Natural killer cell treated with Interleukin-12 subunit alpha and Interleukin-12 subunit beta and Interleukin-15 and Interleukin-18, amount 100 ng/mL, for 72 hours (primary cell): ENCODE measurements around the gene ACR. TPM values are rescaled to one million over a fixed set of nuclear protein-coding genes. Genes with fewer than 3 reads are reported as not detected.
A peak's percentile ranks its signal among the peaks of the same experiment; 100 is the strongest.

Experiments
- ATAC-seq, 2 donors: fragments of 150-1000 bp; cut with Tn5 transposase in 1 of 2; sonication (Bioruptor Pico), chemical (Tn5 transposase) in 1 of 2; 2 replicates each; pipeline ENCODE4 v1.10.0; 2021
- DNase-seq: peaks from one replicate; pipeline ENCODE4 v3.0.0; 2022; ENCODE audit warnings: low spot score
- H3K27ac Mint-ChIP-seq, 2 donors: 1 replicate in 1 of 2; 2 replicates in 1 of 2; pipeline ENCODE4 v1.8.0; 2022; ENCODE audit warnings: mixed read lengths in 2 of 2, mild to moderate bottlenecking in 1 of 2, moderate library complexity in 1 of 2
- H3K27me3 Mint-ChIP-seq, 2 donors: 1 replicate in 1 of 2; 2 replicates in 1 of 2; pipeline ENCODE4 v1.8.0; 2022; ENCODE audit warnings: mixed read lengths in 2 of 2
- H3K36me3 Mint-ChIP-seq: one replicate; pipeline ENCODE4 v1.8.0; 2022; ENCODE audit warnings: mixed read lengths
- H3K4me1 Mint-ChIP-seq, 2 donors: 1 replicate in 1 of 2; 2 replicates in 1 of 2; pipeline ENCODE4 v1.8.0; 2022; ENCODE audit warnings: low read depth in 2 of 2, mixed read lengths in 2 of 2, mild to moderate bottlenecking in 1 of 2
- H3K4me3 Mint-ChIP-seq: one replicate; pipeline ENCODE4 v1.8.0; 2022; ENCODE audit warnings: mixed read lengths
- H3K9me3 Mint-ChIP-seq: 2 replicates; pipeline ENCODE4 v1.8.0; 2022; ENCODE audit warnings: mixed read lengths
- total RNA-seq, 2 donors: library from RNA; stranded (reverse); gene quantifications; one replicate each; pipeline ENCODE4 v1.2.3, GENCODE V29; 2022

ACR gene
- total RNA-seq, 2 donors from 2014 or later, result not detected

DNA sequence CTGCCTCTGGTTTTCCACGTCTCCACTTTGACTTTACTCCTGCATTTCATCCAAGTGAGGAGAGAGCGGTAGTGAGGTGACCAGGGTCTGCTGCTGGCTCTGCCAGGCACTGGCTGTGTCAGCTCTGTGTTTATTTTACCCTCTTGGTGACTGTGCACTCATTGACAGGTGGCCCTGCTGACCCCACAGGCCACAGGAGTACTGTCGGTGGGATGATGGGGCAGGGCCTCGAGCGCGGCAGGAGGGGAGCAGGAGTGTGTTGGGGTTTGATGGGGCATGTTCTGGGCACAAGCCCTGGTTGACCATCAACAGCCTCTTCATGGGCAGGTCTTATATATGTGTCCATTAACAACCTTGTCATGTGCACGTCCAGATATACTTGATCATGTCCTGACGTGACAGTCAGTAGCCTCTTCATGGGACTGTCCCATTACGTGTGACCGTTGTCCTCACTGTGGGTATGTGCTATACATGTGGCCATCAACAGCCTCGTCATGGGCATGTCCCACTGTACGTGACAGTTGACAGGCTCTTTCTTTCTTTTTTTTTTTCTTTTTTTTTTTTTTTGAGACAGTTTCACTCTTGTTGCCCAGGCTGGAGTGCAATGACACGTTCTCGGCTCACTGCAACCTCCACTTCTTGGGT is 31.4 kb upstream of the ACR start:
- H3K4me1 Mint-ChIP-seq, result peaks cover 2 to 7% of the 10 kb centered on the region in 2 donors
- H3K27ac Mint-ChIP-seq, result no peak overlapping the region
- H3K4me3 Mint-ChIP-seq, result no peak overlapping the region
- ATAC-seq (no peak), DNase-seq (no peak)
- H3K9me3 Mint-ChIP-seq, result no peaks in the 10 kb centered on the region
- peaks cover 0 to 3% of the 10 kb centered on the region in 2 donors for H3K27me3 Mint-ChIP-seq
- no peaks in the 10 kb centered on the region for H3K36me3 Mint-ChIP-seq

DNA sequence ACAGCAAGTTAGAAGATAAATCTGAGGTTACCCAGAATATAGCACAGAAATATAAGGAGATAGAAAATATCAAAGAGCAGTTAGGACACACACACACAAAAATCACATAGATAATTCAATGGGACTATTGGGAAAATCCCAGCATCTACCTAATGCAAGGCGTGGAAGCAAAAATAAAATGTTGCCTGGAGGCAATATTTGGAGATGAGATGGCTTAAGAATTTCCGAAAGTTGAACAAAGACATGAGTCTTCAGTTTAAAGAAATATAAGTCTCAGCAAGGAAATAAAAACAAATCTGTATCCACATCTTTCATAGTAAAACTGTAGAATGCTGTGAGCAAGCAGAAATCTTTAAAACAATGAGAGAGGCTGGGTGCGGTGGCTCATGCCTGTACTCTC is 29.5 kb upstream of the ACR start:
- no peak for ATAC-seq
- no peak for DNase-seq
- Mint-ChIP-seq H3K9me3 (no peaks in the 10 kb centered on the region), H3K27me3 (peaks cover 0 to 3% of the 10 kb centered on the region in 2 donors), H3K4me3 (no peak overlapping the region), H3K27ac (no peak overlapping the region), H3K4me1 (no peaks in the 10 kb centered on the region), H3K36me3 (no peaks in the 10 kb centered on the region)

DNA sequence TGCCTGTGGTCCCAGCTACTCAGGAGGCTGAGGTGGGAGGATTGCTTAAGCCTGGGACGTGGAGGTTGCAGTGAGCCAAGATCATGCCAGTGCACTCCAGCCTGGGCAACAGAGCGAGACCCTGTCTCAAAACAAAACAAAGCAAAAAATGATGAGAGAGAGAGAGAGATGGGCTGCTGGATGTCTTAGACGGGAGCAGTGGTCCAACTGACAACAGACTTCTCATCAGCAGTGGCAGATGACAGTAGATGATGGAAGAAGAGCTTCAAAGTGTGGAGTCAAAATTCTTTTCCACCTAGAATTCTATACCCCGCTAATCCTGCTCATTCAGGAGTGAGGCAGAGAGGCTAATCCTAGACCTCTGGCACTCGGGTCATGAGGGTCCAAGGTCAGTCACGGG is 29.0 kb upstream of the ACR start:
- Mint-ChIP-seq H3K36me3 (no peaks in the 10 kb centered on the region), H3K4me1 (no peaks in the 10 kb centered on the region), H3K27me3 (peaks cover 0 to 3% of the 10 kb centered on the region in 2 donors), H3K27ac (no peak overlapping the region), H3K9me3 (no peaks in the 10 kb centered on the region), H3K4me3 (no peak overlapping the region)
- DNase-seq (no peak), ATAC-seq (no peak)

DNA sequence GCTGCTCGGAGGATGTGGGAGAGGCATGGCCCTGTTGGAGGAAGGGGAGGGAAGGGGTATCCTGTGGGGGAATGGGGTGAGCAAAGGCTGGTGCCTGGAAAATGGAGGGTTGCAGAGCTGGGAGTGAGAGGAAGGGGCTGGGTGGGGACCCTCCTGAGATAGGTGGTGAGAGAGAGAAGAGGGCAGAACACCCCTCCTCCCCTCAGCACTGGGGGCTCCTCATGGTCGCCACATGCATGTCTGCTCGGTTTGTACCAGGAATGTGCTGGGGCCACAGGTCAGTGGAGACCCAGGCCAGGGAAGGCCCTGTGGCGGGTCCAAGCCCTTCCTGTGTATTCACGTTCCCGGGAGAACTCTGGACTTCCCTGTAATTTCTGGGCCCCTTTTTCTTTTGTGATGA is 27.8 kb upstream of the ACR start:
- DNase-seq (no peak), ATAC-seq (peak in 1 of 2 donors; percentile 32)
- H3K9me3 Mint-ChIP-seq, result no peaks in the 10 kb centered on the region
- H3K4me1 Mint-ChIP-seq, result no peaks in the 10 kb centered on the region
- H3K27ac Mint-ChIP-seq, result no peak overlapping the region
- no peaks in the 10 kb centered on the region for H3K36me3 Mint-ChIP-seq
- peaks cover 0 to 3% of the 10 kb centered on the region in 2 donors for H3K27me3 Mint-ChIP-seq
- H3K4me3 Mint-ChIP-seq, result no peak overlapping the region

DNA sequence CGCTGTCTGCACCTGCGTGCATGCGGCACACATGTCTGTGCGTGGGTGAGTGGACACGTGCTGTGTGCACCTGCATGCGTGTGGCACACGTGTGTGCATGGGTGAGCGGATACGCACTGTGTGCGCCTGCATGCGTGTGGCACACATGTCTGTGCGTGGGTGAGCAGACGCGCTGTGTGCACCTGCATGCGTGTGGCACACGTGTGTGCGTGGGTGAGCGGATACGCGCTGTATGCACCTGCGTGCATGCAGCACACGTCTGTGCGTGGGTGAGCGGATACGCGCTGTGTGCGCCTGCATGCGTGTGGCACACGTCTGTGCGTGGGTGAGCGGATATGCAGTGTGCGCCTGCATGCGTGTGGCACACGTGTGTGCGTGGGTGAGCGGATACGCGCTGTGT is 27.1 kb upstream of the ACR start:
- Mint-ChIP-seq H3K27ac (peak overlapping the region in 1 of 2 donors; percentile 56), H3K9me3 (no peaks in the 10 kb centered on the region), H3K4me3 (no peak overlapping the region), H3K36me3 (no peaks in the 10 kb centered on the region), H3K27me3 (peaks cover 0 to 3% of the 10 kb centered on the region in 2 donors), H3K4me1 (no peaks in the 10 kb centered on the region)
- DNase-seq, result peak; percentile 48
- ATAC-seq, result no peak

DNA sequence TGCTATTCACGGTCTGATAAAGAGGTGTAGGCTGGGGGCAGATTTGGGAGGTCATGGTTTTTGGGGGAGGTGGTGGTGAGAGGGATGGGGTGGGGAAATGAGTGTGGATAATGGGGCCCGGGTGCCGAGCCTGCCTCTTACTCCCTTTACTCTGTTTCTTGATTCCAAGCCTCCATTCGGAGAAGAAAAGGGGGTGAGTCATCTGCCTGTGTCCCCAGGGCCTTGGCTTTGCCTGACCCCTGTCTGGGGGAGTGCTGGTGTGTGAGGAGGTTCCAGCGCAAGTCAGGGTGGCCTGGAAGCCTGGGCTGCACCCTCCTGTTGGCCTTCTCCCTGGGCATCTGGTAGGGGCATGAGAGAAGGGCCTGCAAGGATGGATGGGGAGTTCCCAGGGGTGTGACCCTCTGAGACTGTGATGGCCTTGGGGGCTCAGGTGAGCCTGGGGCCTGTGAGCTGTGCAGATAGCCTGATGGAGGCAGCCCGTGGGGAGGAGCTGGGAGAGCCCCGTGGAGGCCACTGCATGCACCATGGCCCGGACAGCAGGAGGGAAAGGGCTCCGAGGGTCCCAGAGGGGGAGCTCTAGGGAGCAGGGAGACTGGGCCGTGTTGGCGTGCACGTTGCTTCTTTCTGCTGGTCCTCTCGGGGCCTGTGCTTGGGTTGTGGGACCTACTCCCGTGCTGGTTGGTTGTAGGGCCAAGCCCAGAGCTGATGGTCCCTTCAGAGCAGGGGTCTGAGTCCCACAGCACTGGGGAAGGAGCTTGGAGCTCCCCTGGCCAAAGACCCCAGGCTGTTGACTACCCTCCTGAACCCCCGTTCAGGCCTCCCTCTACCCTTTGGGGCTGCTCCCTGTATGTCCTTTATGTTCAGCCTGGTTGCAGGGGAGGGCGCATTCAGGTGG is 26.3 kb upstream of the ACR start:
- no peaks in the 10 kb centered on the region for H3K4me1 Mint-ChIP-seq
- H3K9me3 Mint-ChIP-seq, result no peaks in the 10 kb centered on the region
- no peaks in the 10 kb centered on the region for H3K36me3 Mint-ChIP-seq
- H3K27me3 Mint-ChIP-seq, result peaks cover 0 to 8% of the 10 kb centered on the region in 2 donors
- H3K4me3 Mint-ChIP-seq, result no peak overlapping the region
- DNase-seq (peak; percentile 37), ATAC-seq (no peak)
- no peak overlapping the region for H3K27ac Mint-ChIP-seq

DNA sequence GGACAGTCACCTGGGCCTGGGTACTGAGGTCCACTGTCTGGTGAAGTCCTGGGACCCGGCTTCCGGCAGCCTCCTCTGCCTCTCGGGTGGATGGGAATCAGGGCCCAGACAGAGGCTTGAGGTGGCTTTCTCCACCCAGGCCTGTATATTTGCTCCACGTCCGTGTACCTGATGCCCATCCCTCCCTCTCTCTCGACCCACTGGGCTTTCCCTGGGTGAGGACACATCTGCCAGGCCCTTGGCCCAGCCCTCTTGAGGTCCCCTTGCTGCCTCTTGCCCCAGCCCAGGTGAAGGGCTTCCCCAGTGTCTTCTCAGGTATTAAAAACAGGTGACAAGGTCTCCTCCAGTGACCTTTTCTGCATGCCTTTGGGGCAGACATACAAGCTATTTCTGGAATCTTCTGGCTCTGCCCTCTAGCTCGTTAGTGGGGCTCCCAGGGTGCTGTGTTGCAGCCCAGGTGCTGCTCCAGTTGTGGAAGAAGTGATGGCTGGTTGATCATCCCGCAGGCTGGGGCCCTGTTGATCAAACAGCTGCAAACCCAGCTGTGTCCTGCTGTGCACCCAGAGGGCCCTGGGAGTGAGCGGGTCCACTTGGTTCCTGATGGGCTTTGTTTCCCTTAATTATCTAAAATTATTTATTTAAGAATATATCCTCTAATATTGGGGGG is 25.5 kb upstream of the ACR start:
- Mint-ChIP-seq H3K9me3 (no peaks in the 10 kb centered on the region), H3K36me3 (no peaks in the 10 kb centered on the region), H3K4me3 (no peak overlapping the region), H3K27me3 (peaks cover 0 to 9% of the 10 kb centered on the region in 2 donors), H3K27ac (no peak overlapping the region), H3K4me1 (no peaks in the 10 kb centered on the region)
- ATAC-seq (no peak), DNase-seq (peak; percentile 50)

DNA sequence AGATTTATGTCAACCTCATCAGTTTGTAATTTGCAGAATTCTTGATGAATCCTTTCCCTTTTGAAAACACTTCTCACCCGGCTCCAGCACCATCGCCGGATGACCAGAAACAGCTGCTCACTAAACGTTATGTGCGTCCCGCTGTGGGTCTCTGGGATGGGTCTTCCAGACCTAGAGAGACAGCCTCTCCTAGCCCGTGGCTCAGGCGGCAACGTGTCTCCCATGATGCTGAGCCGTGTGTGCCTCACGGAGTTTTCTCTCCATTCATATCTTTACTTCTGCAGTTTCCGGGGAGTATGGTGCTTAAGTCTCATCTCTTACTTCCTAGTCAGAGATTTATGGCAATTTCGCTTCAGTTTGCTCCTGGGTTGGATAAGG is 25.0 kb upstream of the ACR start:
- Mint-ChIP-seq H3K4me3 (no peak overlapping the region), H3K9me3 (no peaks in the 10 kb centered on the region), H3K4me1 (no peaks in the 10 kb centered on the region), H3K36me3 (no peaks in the 10 kb centered on the region), H3K27ac (no peak overlapping the region), H3K27me3 (peaks cover 0 to 9% of the 10 kb centered on the region in 2 donors)
- ATAC-seq (no peak), DNase-seq (peak; percentile 12)

DNA sequence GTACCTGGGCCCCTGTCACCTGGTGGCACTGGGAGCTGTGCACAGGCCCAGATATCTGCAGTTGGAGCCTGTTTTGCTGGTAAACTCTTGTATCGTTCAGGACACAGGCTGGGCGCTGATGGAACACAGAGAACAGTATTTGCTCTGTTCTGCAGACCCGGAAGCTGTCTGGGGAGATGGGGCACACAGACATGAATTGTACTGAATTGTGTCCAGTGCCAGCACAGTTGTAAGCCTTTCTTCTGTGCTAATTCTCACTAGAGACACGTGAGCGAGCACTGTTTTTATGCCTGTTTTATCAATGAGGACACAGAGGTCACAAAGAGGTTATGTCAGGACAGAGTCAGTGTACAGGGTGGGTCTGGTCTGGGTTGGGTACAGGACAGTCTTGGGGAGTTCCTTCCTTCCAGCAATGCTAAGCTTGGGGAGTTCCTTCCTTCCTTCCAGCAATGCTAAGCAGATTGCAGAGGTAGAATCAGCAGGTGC is 24.4 kb upstream of the ACR start:
- Mint-ChIP-seq H3K9me3 (no peaks in the 10 kb centered on the region), H3K4me1 (no peaks in the 10 kb centered on the region), H3K36me3 (no peaks in the 10 kb centered on the region), H3K27ac (no peak overlapping the region), H3K27me3 (peaks cover 0 to 6% of the 10 kb centered on the region in 2 donors), H3K4me3 (no peak overlapping the region)
- DNase-seq (peak; percentile 18), ATAC-seq (no peak)

DNA sequence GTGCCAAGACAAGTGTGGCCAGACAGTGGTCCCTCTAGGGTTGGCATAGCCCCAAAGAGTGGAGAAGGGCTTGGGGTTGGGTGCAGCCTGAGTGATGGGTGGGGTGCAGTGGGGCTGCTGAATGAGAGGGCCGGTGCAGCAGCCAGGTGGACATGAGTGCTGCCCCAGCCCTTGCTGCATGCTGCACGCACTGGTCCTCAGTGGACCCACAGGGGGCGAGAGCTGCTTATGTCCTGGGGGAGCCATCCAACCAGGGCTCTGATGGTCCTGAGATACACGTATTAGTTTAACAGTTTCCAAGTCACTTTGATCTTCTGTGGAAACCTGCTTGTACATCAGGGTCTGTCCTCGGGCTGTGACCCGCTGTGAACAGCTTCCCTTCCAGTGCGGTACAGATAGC is 23.9 kb upstream of the ACR start:
- Mint-ChIP-seq H3K36me3 (no peaks in the 10 kb centered on the region), H3K27me3 (peaks cover 0 to 6% of the 10 kb centered on the region in 2 donors), H3K4me3 (no peak overlapping the region), H3K9me3 (no peaks in the 10 kb centered on the region), H3K4me1 (no peaks in the 10 kb centered on the region), H3K27ac (no peak overlapping the region)
- ATAC-seq (no peak), DNase-seq (no peak)

DNA sequence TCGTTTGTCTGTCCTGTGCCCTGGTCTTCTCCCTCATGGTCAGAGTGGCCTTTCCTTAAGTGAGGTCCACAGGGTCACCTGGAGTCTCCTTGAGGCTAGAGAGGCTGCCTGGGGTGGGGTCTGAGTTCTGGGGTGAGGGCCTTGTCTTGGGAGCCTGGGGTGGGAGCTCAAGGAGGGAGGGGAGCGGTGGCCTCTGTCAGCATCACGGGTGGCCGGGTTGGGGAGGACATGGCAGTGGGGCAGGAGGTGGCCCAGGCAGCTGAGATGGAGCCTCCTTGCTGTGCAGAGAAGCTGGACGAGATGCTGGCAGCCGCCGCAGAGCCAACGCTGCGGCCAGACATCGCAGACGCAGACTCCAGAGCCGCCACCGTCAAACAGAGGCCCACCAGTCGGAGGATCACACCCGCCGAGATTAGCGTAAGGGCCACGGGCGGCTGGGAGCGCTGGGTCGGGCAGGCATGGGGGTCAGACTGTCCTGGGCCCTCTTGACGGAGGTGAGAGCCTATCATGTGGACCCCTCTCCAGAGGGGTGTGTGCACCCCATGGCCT is 23.3 kb upstream of the ACR start:
- Mint-ChIP-seq H3K9me3 (no peaks in the 10 kb centered on the region), H3K4me1 (no peaks in the 10 kb centered on the region)
- no peak for ATAC-seq

DNA sequence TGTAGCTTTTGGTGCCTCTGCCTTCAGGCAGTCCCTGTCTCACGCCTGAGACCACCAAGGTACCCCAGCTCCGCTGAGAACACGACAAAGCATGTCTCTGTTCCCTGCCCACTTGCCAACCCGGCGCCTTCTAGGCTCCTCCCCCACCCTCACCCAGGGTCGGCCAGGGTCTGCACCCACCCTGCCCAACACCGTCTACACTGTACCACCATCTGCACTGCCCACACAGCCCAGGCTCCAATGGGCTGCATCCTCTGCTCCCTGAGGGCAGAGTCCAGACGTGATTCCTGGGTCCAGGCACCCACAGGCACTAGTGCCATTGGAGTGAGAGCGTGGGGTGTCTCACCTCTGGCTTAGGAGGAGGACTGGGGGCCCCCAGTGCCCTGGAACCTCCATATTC is 22.8 kb upstream of the ACR start:
- DNase-seq (no peak), ATAC-seq (no peak)
- Mint-ChIP-seq H3K27me3 (peaks cover 0 to 6% of the 10 kb centered on the region in 2 donors), H3K4me1 (no peaks in the 10 kb centered on the region), H3K36me3 (no peaks in the 10 kb centered on the region), H3K9me3 (no peaks in the 10 kb centered on the region), H3K4me3 (no peak overlapping the region), H3K27ac (no peak overlapping the region)

More for the DNA sequence above, 23.3 kb upstream of the ACR start:
- no peaks in the 10 kb centered on the region for H3K36me3 Mint-ChIP-seq
- no peak overlapping the region for H3K4me3 Mint-ChIP-seq
- no peak overlapping the region for H3K27ac Mint-ChIP-seq
- DNase-seq, result no peak
- H3K27me3 Mint-ChIP-seq, result peaks cover 0 to 6% of the 10 kb centered on the region in 2 donors

DNA sequence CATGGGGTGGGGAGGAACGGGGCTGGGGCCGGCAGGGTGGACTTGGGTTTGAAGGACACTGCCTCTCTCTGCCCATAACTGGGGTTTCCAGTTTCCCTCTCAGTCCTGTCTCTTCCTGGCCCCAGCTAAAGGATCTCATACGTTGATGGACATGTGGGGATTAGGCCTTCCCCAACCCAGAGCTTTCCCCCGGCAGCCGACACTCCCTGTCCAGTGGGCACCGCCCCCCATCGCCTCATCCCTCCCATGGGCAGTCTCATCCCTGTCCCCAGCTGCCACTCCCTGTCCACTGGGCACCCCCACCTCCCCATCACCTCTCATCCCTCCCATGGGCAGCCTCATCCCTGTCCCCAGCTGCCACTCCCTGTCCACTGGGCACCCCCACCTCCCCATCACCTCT is 22.2 kb upstream of the ACR start:
- Mint-ChIP-seq H3K27me3 (peaks cover 0 to 6% of the 10 kb centered on the region in 2 donors), H3K36me3 (no peaks in the 10 kb centered on the region), H3K4me3 (no peak overlapping the region), H3K27ac (no peak overlapping the region), H3K9me3 (no peaks in the 10 kb centered on the region), H3K4me1 (no peaks in the 10 kb centered on the region)
- DNase-seq, result no peak
- no peak for ATAC-seq
